ENCODE measurements around the gene DHX16. TPM values are rescaled to one million over a fixed set of nuclear protein-coding genes. Genes with fewer than 3 reads are reported as not detected.

The DHX16 gene
- total and polyA plus RNA-seq, 2 of the 8 experiments (the other 6 are each of a cell fraction or from before 2014, with no cell fraction given) = 27.4 to 44.4 TPM

GRCh38 chr6:30683183-30683979 lies 10.6 kb upstream of the DHX16 start:
- no peak overlapping the region for H2BK15ac ChIP-seq (ENCODE audit: low read length)
- TF ChIP-seq GTF2F1 (IDR thresholded peaks at IDR 0.05; ENCODE audit: borderline replicate concordance, low read depth, low read length) (no peak), SP2 (IDR thresholded peaks at IDR 0.05; ENCODE audit: low read length) (no peak), SUZ12 (IDR thresholded peaks at IDR 0.05; ENCODE audit: low read length) (no peak), NANOG (IDR thresholded peaks at IDR 0.05; ENCODE audit: insufficient read depth, low read depth, low read length, poor library complexity, severe bottlenecking) (no peak), NRF1 (IDR thresholded peaks at IDR 0.05; ENCODE audit: low read depth, low read length) (no peak), RXRA (IDR thresholded peaks at IDR 0.05; ENCODE audit: insufficient read depth, low read depth, low read length) (no peak), BRCA1 (IDR thresholded peaks at IDR 0.05; ENCODE audit: low read depth, low read length) (no peak), CEBPB (IDR thresholded peaks at IDR 0.05; ENCODE audit: low read depth, low read length) (no peak)
- H2BK12ac ChIP-seq (ENCODE audit: low read depth, low read length) = no peak overlapping the region
- peaks cover 7 to 37% (median 24%) of the 10 kb centered on the region in 4 experiments for H3K4me1 ChIP-seq (replicated peaks in 1 of 4; ENCODE audit: control insufficient read depth in 3 of 4, insufficient read depth in 4 of 4, low read length in 3 of 4)
- peaks cover 0 to 18% of the 10 kb centered on the region in 2 experiments; a peak in 3 of 4 replicates for H3K79me2 ChIP-seq (ENCODE audit: control insufficient read depth in 1 of 2, insufficient read depth in 2 of 2, low read length in 2 of 2)
- H2BK5ac ChIP-seq (ENCODE audit: low read depth, low read length) = peak overlapping the region; percentile 63; the same call in 1 of the 2 replicates
- peak overlapping the region in 1 of 4 experiments; percentile 44; a peak in 3 of 8 replicates for H3K4me3 ChIP-seq (ENCODE audit: extremely low read depth in 1 of 4, insufficient read depth in 2 of 4, low read depth in 3 of 4, low read length in 4 of 4)
- H3K23ac ChIP-seq (ENCODE audit: insufficient read length) = no peak overlapping the region
- H2AFZ ChIP-seq (ENCODE audit: low read length) = no peak overlapping the region
- H4K5ac ChIP-seq (ENCODE audit: insufficient read length, low read depth, low read length) = no peak overlapping the region
- H2BK120ac ChIP-seq (replicated peaks; ENCODE audit: low read depth, low read length) = no peak overlapping the region
- peaks cover 13% of the 10 kb centered on the region for H3K23me2 ChIP-seq (ENCODE audit: low read depth, low read length)
- no peak overlapping the region for H4K8ac ChIP-seq (ENCODE audit: extremely low read depth, insufficient read depth, low read length)
- H3K79me1 ChIP-seq (ENCODE audit: low read depth, low read length) = peaks cover 4% of the 10 kb centered on the region; the same call in 1 of the 2 replicates
- H3K14ac ChIP-seq (ENCODE audit: insufficient read length) = no peak overlapping the region
- no peak overlapping the region; a peak in 1 of 7 replicates for H3K9ac ChIP-seq (replicated peaks in 1 of 4; ENCODE audit: extremely low read depth in 1 of 4, low read depth in 3 of 4, low read length in 3 of 4)
- H3K18ac ChIP-seq (ENCODE audit: extremely low read depth, low read length) = no peak overlapping the region; the same call in 1 of the 2 replicates
- no peak overlapping the region for H3K27ac ChIP-seq (ENCODE audit: low read depth, low read length)
- H3K27me3 ChIP-seq (replicated peaks in 1 of 4; ENCODE audit: control insufficient read depth in 3 of 4, extremely low read depth in 1 of 4, insufficient read depth in 3 of 4, low read length in 3 of 4) = no peaks in the 10 kb centered on the region
- peak overlapping the region; percentile 76 for H4K91ac ChIP-seq (replicated peaks; ENCODE audit: insufficient read length, low read length)
- DNase-seq (ENCODE audit: low read depth in 1 of 2, low spot score in 2 of 2) (no peak), FAIRE-seq (no peak)
- H4K20me1 ChIP-seq (replicated peaks in 1 of 2; ENCODE audit: control insufficient read depth in 1 of 2, insufficient read depth in 2 of 2, low read length in 2 of 2) = peaks cover 3 to 8% of the 10 kb centered on the region in 2 experiments
- peak overlapping the region; percentile 53 to 96 for H3K4me2 ChIP-seq (ENCODE audit: insufficient read depth in 1 of 2, low read depth in 2 of 2, low read length in 2 of 2)
- H2BK20ac ChIP-seq (ENCODE audit: low read length) = 0 out of 2 replicates have a peak overlapping the region, but pooled peaks have one; percentile 61
- ChIA-PET CTCF (ENCODE audit: partially characterized antibody) (interaction anchor here (1.2 to 11.0 kb wide), 5 partner anchors 11 to 142 kb away, joined by 3 to 147 read pairs (median 5); partner anchors contain the start of gene DHX16), POLR2A (ENCODE audit: partially characterized antibody) (interaction anchor here (0.5 to 18.7 kb wide), 8 partner anchors 13 to 376 kb away, joined by 3 to 388 read pairs (median 4); partner anchors contain the start of genes MDC1 and TUBB)
- no peak overlapping the region for H3K4ac ChIP-seq (replicated peaks; ENCODE audit: insufficient read length, low read depth, low read length)
- 76% methylated on average over 2 of the region's 7 CpGs; no CpG with 5 or more reads in 1 of the 2 experiments for WGBS, 2 experiments (ENCODE audit: extremely low coverage in 1 of 2, insufficient coverage in 1 of 2, insufficient read length in 1 of 2, insufficient replicate concordance in 2 of 2, low coverage in 1 of 2, low lambda C conversion rate in 2 of 2, missing lambda C conversion rate in 1 of 2)
- no peak overlapping the region for H3K56ac ChIP-seq (replicated peaks; ENCODE audit: insufficient read length, low read depth, low read length)
- H2AK5ac ChIP-seq (ENCODE audit: low read depth, low read length) = 0 out of 2 replicates have a peak overlapping the region, but pooled peaks have one; percentile 42
- H3K36me3 ChIP-seq (ENCODE audit: control insufficient read depth in 2 of 4, insufficient read depth in 4 of 4, low read length in 3 of 4) = no peaks in the 10 kb centered on the region; a peak in 1 of 8 replicates
- no peaks in the 10 kb centered on the region for H3K9me3 ChIP-seq (ENCODE audit: insufficient read depth in 2 of 2, low read depth in 1 of 2, low read length in 1 of 2)

Data from H1 (cell line).